ENCODE data around the gene CYP4A22. TPM values are rescaled to one million over a fixed set of nuclear protein-coding genes. Genes with fewer than 3 reads are reported as not detected.
"Not testable (repeated sequence)": the region's sequence is repeated elsewhere in the genome, so short reads cannot be mapped to it uniquely, and the experiment has no call there.

The CYP4A22 gene
- total and polyA plus RNA-seq, 9 of the 15 experiments (the other 6 are each of a cell fraction or from before 2014, with no cell fraction given), result 0.07 TPM; not detected in 8

- DNase-seq (ENCODE audit: extremely low read depth in 1 of 4, low spot score in 3 of 4); ATAC-seq; H3K27ac ChIP-seq (ENCODE audit: extremely low read depth, low read depth, low read length); FAIRE-seq; H3K4me3 ChIP-seq; H3K4me2 ChIP-seq (ENCODE audit: insufficient read depth, low read length); H3K36me3 ChIP-seq (ENCODE audit: control insufficient read depth, insufficient read depth, low read length); H3K9me3 ChIP-seq (replicated peaks; ENCODE audit: control insufficient read depth, insufficient read depth, low read depth, low read length); H3K79me2 ChIP-seq (ENCODE audit: control insufficient read depth, insufficient read depth, low read length); H3K9ac ChIP-seq (ENCODE audit: insufficient read depth in 1 of 2, low read depth in 2 of 2, low read length in 2 of 2); BruUV-seq (replicated peaks); H4K20me1 ChIP-seq (replicated peaks; ENCODE audit: control insufficient read depth, insufficient read depth, low read length); H3K27me3 ChIP-seq (ENCODE audit: control insufficient read depth in 2 of 2, insufficient read depth in 2 of 2, low read length in 2 of 2); H3K9me1 ChIP-seq (ENCODE audit: control insufficient read depth, insufficient read depth, low read length): not testable (repeated sequence)
- POLR2A ChIA-PET, result interaction anchor here (0.6 to 5.7 kb wide), 12 partner anchors 9 to 141 kb away, joined by 3 to 65 read pairs (median 5); partner anchors contain the start of gene STIL
- Histone ChIP-seq H2AFZ (ENCODE audit: low read depth, low read length) (peak overlapping the region; percentile 85; the same call in 1 of the 2 replicates), H3K4me1 (replicated peaks in 1 of 2; ENCODE audit: control insufficient read depth in 2 of 2, insufficient read depth in 2 of 2, low read length in 2 of 2) (peaks cover 46 to 60% of the 10 kb centered on the region in 2 experiments)
- 81% methylated on average over 10 of the region's 10 CpGs for WGBS (ENCODE audit: insufficient coverage, low coverage, missing lambda C conversion rate)
- intact Hi-C loops (cut with micrococcal nuclease), result loop anchor here (1.0 to 2.0 kb wide), 2 partner anchors 45 to 70 kb away; no protein-coding TSS in a partner anchor
- CTCF ChIA-PET (ENCODE audit: low intra/inter-chr PET ratio), result interaction anchor here (0.8 to 3.9 kb wide), 3 partner anchors 69 to 231 kb away, joined by 3 to 44 read pairs (median 17); no protein-coding TSS in a partner anchor
- in situ Hi-C loops (cut with MboI), result loop anchor here (5.0 kb wide), 1 partner anchor 69 kb away; no protein-coding TSS in a partner anchor
These were observed 56.3 kb downstream of the CYP4A22 start for GRCh38 chr1:47193496-47193895.

- peak overlapping the region; percentile 24; the same call in 2 of the 3 replicates for H3K27ac ChIP-seq (ENCODE audit: extremely low read depth, low read depth, low read length)
- ChIA-PET CTCF (ENCODE audit: low intra/inter-chr PET ratio) (interaction anchor here (2.7 to 3.9 kb wide), 2 partner anchors 69 to 230 kb away, joined by 17 to 44 read pairs; no protein-coding TSS in a partner anchor), POLR2A (interaction anchor here (0.6 to 5.7 kb wide), 7 partner anchors 8 to 120 kb away, joined by 3 to 65 read pairs (median 3); partner anchors contain the start of gene STIL)
- peak; percentile 52 for ATAC-seq
- peak overlapping the region in 1 of 2 experiments; percentile 7; a peak in 1 of 4 replicates for H3K9ac ChIP-seq (ENCODE audit: insufficient read depth in 1 of 2, low read depth in 2 of 2, low read length in 2 of 2)
- DNase-seq (ENCODE audit: extremely low read depth in 1 of 4, low spot score in 3 of 4), result peak in 1 of 4 experiments; percentile 71
- BruUV-seq (replicated peaks), result no TSS peak
- in situ Hi-C loops (cut with MboI), result loop anchor here (5.0 kb wide), 1 partner anchor 68 kb away; no protein-coding TSS in a partner anchor
- intact Hi-C loops (cut with micrococcal nuclease), result loop anchor here (2.0 kb wide), 1 partner anchor 14 kb away; no protein-coding TSS in a partner anchor
- no peaks in the 10 kb centered on the region for H4K20me1 ChIP-seq (replicated peaks; ENCODE audit: control insufficient read depth, insufficient read depth, low read length)
- no peak overlapping the region for H3K4me3 ChIP-seq
- H3K27me3 ChIP-seq (ENCODE audit: control insufficient read depth in 2 of 2, insufficient read depth in 2 of 2, low read length in 2 of 2), result no peaks in the 10 kb centered on the region
- H3K9me1 ChIP-seq (ENCODE audit: control insufficient read depth, insufficient read depth, low read length), result no peaks in the 10 kb centered on the region
- H3K36me3 ChIP-seq (ENCODE audit: control insufficient read depth, insufficient read depth, low read length), result no peaks in the 10 kb centered on the region
- peaks cover 44 to 55% of the 10 kb centered on the region in 2 experiments; a peak in 4 of 5 replicates for H3K4me1 ChIP-seq (replicated peaks in 1 of 2; ENCODE audit: control insufficient read depth in 2 of 2, insufficient read depth in 2 of 2, low read length in 2 of 2)
- peak overlapping the region; percentile 85 for H2AFZ ChIP-seq (ENCODE audit: low read depth, low read length)
- peak; percentile 75 for FAIRE-seq
- H3K4me2 ChIP-seq (ENCODE audit: insufficient read depth, low read length), result peak overlapping the region; percentile 40
- no peaks in the 10 kb centered on the region for H3K79me2 ChIP-seq (ENCODE audit: control insufficient read depth, insufficient read depth, low read length)
- H3K9me3 ChIP-seq (replicated peaks; ENCODE audit: control insufficient read depth, insufficient read depth, low read depth, low read length), result no peaks in the 10 kb centered on the region
- TF ChIP-seq NCOR1 (IDR thresholded peaks at IDR 0.05), result no peak
- no peak for TF ChIP-seq JUND (IDR thresholded peaks at IDR 0.05; ENCODE audit: borderline replicate concordance, low read depth, low read length)
- peak; percentile 28; the same call in 1 of the 3 replicates for TF ChIP-seq JUND (tag; IDR thresholded peaks at IDR 0.05; ENCODE audit: borderline replicate concordance, low read depth, low read length)
- TF ChIP-seq ZNF592 (IDR thresholded peaks at IDR 0.05), result peak; percentile 37; the same call in 1 of the 2 replicates
- TF ChIP-seq SRSF7 (optimal IDR thresholded peaks at IDR 0.05; ENCODE audit: low read depth, low read length), result no peak
- no peak for TF ChIP-seq HDAC1 (IDR thresholded peaks at IDR 0.05)
- TF ChIP-seq CBFA2T3 (IDR thresholded peaks at IDR 0.05), result peak; percentile 71
- no peak for TF ChIP-seq ZNF445 (CRISPR knock-in tag; IDR thresholded peaks at IDR 0.05; ENCODE audit: low read depth)
- no peak for TF ChIP-seq TEAD1 (CRISPR knock-in tag; IDR thresholded peaks at IDR 0.05)
- TF ChIP-seq CBFA2T2 (conservative IDR thresholded peaks at IDR 0.05), result peak; percentile 34; the same call in 1 of the 2 replicates
- TF ChIP-seq EP300 (IDR thresholded peaks at IDR 0.05; ENCODE audit: low read length), result peak; percentile 33; the same call in 1 of the 2 replicates
- TF ChIP-seq ARID1B (IDR thresholded peaks at IDR 0.05), result peak; percentile 14; the same call in 1 of the 2 replicates
These were observed 57.1 kb downstream of the CYP4A22 start for GRCh38 chr1:47194311-47194710.

Data from K562 (cell line).